T-helper 2 cell treated with Interferon-gamma antibody and Interleukin-4, amounts not matched to agents 100 ng/mL and 5 ng/mL, for 36 hours (primary cell): ENCODE measurements around the gene PDLIM4. TPM values are rescaled to one million over a fixed set of nuclear protein-coding genes. Genes with fewer than 3 reads are reported as not detected.

ENCODE experiments used
- intact Hi-C: fragments of 100-400 bp; cut with micrococcal nuclease; formaldehyde crosslinking; loops from one replicate; pipeline ENCODE4 v1.15.1; 2023
- total RNA-seq: library from RNA; stranded (reverse); gene quantifications from 2 replicates; pipeline ENCODE4 v1.2.3, GENCODE V29; 2022

Gene PDLIM4
- total RNA-seq, 1 donor from 2014 or later = 0.23 TPM

- intact Hi-C loops = loop anchor here (5.0 kb wide), 1 partner anchor 145 kb away; no protein-coding TSS in a partner anchor
Observed at GRCh38 chr5:132227235-132227484, 30.3 kb upstream of the PDLIM4 start.

GRCh38 chr5:132227485-132228240, 29.8 kb upstream of the PDLIM4 start, which contains the start of gene P4HA2:
P4HA2 (minus strand) TSS chr5:132227853; CDS start chr5:132218626, 9,227 bp downstream.
- intact Hi-C loops = loop anchor here (5.0 kb wide), 1 partner anchor 145 kb away; no protein-coding TSS in a partner anchor

DNA sequence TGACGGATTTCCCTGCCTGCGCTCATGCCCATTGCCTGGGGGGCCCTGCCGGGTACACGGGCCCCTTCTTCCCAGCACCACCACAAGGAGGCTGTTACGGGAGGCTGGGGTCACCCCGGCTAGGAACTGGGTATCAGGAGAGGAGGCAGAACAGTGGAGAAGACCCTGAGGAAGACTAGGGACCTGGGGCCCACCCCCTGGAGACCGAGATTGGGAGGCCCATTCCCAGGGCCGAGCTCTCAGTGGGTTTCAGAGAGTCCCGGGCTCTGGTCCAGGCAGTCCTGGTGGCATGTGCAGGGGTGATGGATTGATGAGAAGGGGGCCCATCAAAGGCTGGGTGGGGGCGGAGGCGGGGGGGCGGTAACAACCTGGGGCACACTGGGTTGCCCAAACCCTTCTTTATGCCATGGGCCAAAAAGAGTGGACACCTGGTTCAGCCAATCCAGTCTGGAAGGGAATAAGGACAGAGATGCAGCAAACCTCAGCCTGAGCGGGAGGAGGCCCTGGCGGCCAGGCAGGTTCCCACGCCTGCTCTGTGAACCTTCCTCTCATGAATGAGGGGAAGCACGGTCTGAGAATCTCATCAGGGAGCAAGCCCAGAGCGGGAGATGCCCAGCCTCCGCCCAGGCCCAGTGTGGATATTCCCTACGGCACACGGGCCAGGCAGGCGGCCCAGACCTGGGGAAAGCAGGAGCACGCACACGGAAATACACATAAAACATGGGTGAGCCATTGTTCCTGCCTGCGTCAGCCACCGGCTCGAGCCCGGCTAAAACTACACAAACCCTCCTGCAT, 29.1 kb upstream of the PDLIM4 start:
- intact Hi-C loops = loop anchor here (5.0 kb wide), 1 partner anchor 144 kb away; no protein-coding TSS in a partner anchor

DNA sequence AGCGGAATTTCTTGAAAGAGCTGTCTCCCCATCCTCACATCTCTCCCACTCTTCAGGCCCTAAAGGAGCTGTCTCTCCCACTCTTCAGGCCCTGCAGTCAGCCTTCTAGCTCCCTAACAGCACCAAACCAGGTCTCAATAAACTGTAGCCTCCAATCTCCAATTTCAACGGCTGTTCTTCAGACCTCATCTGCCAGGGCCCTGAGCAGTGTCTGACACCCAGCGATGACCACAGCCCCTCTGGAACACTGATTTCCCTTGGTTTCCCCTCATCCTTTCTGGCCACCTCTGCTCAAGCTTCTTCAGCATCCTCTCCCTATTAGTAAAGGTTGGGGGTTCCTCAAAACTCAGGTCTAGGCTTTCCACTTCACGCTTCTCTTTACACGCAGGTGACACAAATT, 28.3 kb upstream of the PDLIM4 start:
- intact Hi-C loops = loop anchor here (5.0 kb wide), 1 partner anchor 143 kb away; no protein-coding TSS in a partner anchor

DNA sequence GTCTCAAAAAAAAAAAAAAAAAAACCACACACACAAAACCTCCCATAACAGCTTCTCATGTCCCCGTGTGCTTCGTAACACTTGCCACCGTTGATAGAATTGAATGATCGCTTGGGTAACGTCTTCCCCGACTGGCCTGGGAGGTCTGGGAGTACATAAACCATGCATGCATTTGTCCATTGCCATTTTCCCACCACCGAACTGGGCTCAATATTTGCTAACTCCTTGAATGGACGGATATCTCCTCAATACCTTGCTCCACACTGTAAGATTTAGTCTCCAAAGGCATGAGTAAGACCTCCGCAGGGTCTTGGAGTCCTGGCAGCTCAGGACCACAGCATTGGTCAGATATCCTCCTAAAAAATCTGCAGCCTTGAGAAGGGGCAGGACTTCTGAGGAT, 26.6 kb upstream of the PDLIM4 start:
- intact Hi-C loops = no loop called here

DNA sequence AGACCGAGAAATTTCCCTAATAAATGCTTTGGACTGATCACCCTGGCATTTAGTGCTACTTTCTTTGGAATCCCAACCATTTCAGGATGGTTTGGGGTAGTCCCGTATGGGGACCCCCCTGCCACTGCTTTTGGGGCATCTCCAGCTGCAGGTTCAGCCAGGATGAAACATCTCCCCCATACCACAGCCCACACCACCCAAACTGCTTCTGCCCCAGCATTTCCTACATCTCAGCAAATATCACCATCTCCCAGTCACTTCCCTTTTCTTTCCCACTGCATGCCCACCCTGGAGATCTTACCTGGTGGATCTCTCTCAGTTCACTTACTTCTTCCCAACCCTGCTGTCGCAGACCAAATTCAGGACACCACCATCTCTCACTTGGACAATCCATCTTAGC, 25.0 kb upstream of the PDLIM4 start:
- intact Hi-C loops = no loop called here

DNA sequence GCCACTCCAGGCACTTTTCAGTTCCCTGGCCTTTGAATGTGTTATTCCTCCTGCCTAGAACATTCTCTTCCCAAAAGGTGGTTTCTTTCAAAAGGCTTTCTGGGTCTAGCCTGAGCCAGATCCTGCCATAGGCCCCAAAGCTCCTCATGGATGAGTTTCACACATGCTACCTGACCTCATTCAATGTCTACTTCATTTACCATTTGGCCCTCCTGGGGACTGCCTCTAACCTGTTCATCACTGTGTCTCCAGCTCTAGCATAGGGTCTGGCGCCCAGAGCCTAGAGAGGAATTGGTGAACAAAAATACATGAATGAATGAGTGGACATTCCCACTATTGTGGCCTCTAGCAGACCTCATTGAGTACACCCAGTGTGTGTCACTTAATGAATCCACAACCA, 24.4 kb upstream of the PDLIM4 start:
- intact Hi-C loops = no loop called here

DNA sequence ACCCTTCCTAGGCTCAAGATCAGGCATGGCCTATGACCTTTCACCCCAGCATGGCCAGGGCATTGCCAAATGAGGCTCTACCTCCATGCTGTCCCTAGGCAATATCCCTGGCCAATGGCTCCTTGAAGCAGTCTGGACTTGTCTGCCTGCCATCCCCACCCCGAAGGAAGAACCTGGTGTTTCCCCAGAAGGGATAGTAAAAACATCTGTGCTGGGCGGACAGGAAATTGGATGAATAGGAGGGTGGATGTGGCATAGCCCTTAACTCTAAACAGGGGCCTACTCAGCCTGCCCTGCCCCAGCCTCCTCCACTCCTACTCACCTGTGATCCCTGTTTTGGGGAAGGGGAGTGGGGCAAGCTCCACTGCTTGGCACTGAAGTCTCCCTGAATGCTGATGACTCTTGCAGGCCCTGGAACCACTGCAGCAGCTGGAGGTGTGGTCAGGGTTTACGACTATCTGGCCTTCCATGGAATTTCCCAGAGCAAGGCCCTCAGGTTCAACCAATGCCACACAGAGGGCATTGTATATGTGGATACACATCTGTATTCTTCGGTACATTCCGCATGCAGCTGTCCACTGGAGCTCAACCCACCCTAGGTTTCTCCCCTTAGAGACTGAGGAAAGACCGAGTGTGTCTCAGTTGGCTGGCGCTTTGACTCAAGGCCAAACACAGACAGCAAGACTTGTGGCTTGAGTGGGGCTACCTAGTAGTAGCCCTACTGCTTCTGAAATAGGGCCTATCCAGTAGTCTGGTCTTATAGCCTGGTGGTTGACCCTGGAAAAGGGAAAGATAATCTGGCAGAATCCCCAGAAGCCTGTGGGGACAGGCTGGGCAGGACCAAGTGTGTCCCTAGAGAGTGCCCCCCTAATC, 23.4 kb upstream of the PDLIM4 start:
- intact Hi-C loops = no loop called here

DNA sequence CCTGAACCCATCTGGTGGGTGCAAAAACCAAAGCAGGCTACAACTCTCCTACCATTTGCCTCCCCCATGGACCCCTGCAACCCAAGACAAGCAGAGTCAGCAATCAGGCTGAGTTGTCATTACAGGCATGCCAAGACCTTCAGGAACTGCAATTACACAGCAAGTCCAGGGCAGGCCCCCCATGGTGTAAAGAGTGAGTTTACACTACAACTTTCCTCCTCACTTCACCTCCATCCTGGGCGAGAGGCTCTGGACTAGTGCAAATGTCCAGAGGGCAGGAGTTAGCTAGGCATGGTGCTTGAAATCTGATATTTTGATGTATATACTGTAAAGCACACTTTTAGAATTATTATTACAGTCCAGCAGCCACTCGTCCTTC, 22.8 kb upstream of the PDLIM4 start:
- intact Hi-C loops = loop anchor here (5.0 kb wide), 1 partner anchor 167 kb away; no protein-coding TSS in a partner anchor

DNA sequence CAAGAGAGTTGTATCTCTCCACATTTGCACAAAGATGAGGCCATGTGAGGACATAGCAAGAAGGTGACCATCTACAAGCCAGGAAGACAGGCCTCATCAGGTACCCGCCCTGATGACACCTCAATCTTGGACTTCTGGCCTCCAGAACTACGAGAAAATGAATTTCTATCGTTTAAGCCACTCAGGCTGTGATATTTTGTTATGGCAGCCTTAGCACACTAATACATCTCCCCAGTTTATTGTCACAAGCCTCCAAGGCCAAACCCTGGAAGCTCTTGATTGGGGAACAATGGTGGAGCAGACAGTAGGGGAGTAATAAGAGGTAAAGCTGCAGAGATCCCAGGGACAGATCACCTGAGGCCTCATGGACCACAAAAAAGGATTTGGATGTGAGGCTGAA, 22.2 kb upstream of the PDLIM4 start:
- intact Hi-C loops = loop anchor here (5.0 kb wide), 1 partner anchor 168 kb away; no protein-coding TSS in a partner anchor

GRCh38 chr5:132237141-132237540, 20.4 kb upstream of the PDLIM4 start:
- intact Hi-C loops = loop anchor here (5.0 kb wide), 1 partner anchor 170 kb away; no protein-coding TSS in a partner anchor

DNA sequence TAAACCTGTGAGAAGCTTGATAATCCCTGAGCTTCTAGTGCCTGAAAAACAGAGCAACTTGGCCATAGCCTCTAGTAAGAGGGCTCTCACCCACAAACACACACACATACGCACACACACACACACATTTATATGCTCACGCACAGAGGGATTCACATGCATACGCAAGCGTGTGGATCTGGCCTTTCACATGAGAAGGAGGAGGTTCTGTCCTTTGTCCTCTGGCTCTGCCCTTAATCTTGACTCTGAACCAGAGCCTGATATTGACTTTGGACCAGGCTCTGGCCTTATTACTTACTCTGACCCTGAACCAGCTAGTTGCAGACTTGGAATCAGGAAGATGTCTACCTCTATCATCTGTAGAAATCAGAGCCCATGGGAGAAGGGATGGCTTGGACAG, 19.8 kb upstream of the PDLIM4 start:
- intact Hi-C loops = loop anchor here (5.0 kb wide), 1 partner anchor 170 kb away; no protein-coding TSS in a partner anchor

GRCh38 chr5:132238169-132238744, 19.2 kb upstream of the PDLIM4 start:
- intact Hi-C loops = loop anchor here (5.0 kb wide), 1 partner anchor 171 kb away; no protein-coding TSS in a partner anchor

DNA sequence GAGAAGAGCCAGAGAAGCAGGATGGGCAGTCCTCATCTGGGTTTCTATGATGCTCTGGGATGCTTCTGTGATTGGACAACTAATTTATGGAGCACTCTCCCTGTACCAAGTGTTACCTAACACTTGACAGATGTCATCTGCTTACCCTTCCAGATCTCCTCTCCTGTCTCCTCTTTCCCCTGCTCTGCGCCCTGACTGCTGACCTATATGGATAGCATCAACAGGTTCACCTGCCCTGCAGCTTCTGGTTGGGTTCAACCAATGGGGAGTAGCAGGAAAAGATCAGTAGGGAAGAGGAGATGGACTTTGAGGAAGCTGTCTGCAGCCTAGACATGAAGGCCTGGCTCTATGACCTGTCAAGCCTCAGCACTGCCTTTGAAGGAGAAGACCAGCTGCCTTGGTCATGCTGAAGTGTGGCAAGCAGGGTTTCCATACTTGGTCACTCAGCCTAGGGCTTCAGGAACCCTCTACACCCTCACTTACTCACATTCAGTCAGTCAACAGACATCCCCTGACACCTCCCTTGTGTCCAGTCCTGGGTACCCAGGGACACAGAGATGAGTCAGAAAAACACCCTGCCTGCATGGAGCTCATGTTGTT, 18.5 kb upstream of the PDLIM4 start:
- intact Hi-C loops = loop anchor here (5.0 kb wide), 1 partner anchor 172 kb away; no protein-coding TSS in a partner anchor

DNA sequence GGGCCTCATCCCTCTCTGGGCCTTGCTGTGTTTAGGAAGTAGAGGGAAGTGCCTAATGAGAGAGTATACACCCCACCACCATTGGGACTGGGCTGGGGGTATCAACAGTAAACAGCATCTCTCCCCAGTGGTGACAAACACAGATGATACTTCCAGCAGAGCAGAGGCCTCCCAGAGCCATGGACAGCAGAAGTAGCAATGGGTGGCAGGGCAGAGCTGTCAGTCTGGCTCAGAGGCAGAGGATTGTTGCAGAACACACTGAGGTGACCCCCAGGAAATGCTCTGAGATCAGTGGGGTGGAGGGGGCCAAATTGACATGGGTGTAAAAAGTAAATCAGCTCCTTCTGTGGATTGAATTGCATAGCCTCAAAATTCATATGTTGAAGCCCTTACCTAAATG, 17.7 kb upstream of the PDLIM4 start:
- intact Hi-C loops = loop anchor here (5.0 kb wide), 1 partner anchor 172 kb away; no protein-coding TSS in a partner anchor

DNA sequence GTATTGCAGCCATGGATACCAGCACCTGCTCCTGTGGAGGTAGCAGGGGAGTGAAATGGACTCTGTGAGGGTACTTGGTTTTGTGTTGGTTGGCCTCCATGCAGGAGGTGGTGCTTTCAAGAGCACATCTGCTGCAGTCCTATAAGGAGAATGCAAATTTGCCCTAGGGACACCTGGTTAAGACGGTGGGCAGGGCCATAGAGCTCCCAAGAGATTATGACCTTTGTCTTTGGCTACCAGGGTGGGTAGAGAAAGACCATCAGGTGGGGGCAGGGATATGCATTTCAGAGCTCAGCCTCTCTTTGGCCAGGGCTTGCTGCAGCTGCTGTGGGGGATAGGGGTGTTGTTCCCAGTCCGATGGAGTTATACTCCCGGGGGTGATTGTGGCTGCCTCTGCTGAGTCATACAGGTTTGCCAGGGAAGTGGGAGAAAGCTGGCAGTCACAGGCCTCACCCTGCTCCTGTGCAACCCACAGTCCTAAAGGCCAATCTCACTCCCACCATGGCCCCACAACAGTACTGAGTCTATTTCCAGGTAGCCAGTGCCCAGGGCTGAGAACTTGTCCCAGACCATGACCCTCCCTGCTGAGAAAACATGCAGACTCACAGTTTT, 14.0 kb upstream of the PDLIM4 start:
- intact Hi-C loops = no loop called here

- intact Hi-C loops = no loop called here
Observed at GRCh38 chr5:132245593-132245992, 11.9 kb upstream of the PDLIM4 start.

GRCh38 chr5:132246806-132247205, 10.7 kb upstream of the PDLIM4 start:
- intact Hi-C loops = no loop called here

DNA sequence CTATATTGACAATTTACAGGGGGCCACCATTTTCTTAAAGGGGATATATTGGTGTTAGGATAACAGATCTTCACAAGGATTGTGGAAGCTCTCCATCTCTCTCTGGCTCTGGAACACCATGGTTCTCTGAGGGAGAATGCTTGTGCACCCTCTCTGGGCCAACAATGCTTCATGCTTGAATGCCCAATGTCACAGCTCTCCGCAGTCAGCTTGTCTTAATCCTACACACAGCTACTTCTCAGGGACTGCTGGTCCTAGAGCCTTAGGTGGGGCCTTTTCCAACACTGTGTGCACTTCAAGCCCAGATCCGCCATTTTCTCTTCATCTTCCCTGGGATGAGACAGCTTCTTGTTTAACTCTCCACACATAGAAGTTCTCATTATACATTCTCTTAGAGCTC, 6.9 kb upstream of the PDLIM4 start:
- intact Hi-C loops = no loop called here

DNA sequence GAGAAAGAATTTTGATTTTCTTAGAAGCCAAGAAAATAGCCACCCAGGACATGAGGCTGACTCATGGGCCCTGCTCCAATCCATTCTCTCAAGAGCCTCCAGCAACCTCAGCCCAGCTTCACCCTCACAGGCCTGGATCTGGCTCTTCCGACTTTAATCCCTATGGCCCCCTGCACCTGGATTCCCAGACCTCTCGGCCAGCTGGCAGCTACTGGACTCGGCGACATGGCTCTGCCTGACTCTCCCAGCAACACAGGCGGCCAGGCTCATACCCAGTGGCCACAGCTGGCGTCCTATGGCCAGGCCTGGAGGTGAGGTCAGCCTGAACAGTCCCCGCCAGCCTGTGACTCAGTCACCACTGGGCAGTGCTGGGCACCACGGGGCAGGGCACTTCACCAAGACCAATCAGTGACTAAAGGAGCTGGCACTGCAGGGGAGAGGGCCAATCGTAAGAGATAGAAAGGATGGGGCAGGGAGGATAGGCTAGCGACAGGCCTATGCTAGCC, 6.2 kb upstream of the PDLIM4 start:
- intact Hi-C loops = no loop called here
